Endometrial microvascular endothelial cells (primary cell): ENCODE data around the gene CACNA2D4. TPM values are rescaled to one million over a fixed set of nuclear protein-coding genes. Genes with fewer than 3 reads are reported as not detected.

ENCODE experiments used
- in situ Hi-C: cut with HindIII; loops from 2 replicates; pipeline ENCODE4 v1.10.0; 2017; ENCODE audit warnings: low sequenced_read_pairs, low pct_unique_long_range_greater_than_20kb; ENCODE audit errors: inconsistent ontology term
- total RNA-seq: library from RNA; depleted of rRNA; stranded (reverse); fragments of >200 nt; gene quantifications from one replicate; pipeline ENCODE4 v1.2.3, GENCODE V29; 2015; ENCODE audit errors: inconsistent ontology term

The CACNA2D4 gene
- total RNA-seq, 1 donor from 2014 or later = not detected

DNA sequence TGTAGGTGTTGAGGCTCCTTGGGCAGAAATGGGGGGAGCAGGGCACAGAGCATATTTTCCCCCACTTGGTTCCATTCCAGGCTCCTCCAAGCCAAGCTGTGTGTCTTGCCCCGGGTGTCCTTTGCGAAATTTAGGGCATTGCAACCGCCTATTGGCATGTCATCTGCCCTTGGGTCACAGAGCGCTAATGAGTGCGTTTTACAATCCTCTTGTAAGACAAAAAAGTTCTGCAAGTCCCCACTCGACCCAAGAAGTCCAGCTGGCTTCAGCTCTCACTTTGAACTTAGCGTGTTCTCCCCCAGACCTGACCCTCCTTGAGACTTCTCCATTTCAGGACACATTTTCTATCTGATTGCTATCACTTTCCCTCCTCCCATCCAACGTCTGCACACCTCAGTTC, 104.2 kb downstream of the CACNA2D4 start:
- in situ Hi-C loops = loop anchor here (25.0 kb wide), 1 partner anchor 123 kb away; no protein-coding TSS in a partner anchor

GRCh38 chr12:1812650-1813302, 105.7 kb downstream of the CACNA2D4 start:
- in situ Hi-C loops = loop anchor here (25.0 kb wide), 1 partner anchor 125 kb away; no protein-coding TSS in a partner anchor

DNA sequence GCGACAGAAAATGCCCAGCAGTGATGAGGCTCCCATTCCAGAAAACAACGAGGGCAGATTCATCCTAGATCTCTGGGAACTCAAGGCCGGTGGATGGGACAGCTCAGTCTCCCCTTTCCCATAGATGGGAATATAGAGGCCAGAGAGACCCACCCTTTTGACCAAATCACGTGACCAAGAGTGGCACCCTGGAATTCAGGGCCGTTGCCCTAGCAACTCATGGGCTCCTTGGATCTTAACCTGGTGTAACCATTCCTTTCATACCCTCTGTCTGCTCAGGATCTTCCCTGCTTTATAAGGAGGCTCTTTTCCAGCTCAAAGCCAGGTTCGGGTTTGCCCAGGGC, 106.5 kb downstream of the CACNA2D4 start:
- in situ Hi-C loops = loop anchor here (25.0 kb wide), 1 partner anchor 125 kb away; no protein-coding TSS in a partner anchor

DNA sequence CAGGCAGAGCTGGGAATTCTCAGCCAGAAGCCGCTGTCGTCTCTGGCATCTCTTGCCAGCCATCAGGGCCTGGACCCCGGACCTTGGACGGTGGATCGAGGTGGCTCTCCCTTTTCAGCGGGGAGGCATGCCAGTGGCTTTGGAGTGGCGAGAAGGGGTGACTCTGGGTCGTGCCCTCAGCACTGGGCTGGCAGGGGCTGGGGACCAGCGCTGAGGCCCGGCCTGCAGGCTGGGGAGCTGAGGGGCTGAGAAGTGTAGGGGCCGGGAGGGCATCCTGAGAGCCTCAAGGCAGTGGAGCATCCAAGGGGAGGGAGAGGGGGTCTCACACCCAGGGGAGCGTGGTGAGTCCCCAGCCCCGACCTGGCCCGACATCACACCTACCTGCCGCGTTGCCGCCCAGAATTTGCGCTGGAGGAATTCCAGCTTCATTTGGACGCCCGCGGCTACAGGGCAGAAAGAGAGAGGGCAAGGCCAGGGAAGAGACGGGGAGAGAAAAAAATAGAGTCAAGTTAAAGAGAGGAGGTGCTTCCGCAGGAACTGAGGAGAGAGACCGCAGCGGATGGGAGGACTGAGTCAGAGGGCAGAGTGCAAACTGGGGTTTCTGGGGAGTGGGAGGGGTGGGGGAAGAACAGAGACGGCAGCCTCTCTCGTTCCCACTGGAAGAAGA, 107.0 kb downstream of the CACNA2D4 start:
- in situ Hi-C loops = loop anchor here (25.0 kb wide), 1 partner anchor 126 kb away; no protein-coding TSS in a partner anchor

GRCh38 chr12:1810931-1811280, 107.5 kb downstream of the CACNA2D4 start:
- in situ Hi-C loops = loop anchor here (25.0 kb wide), 1 partner anchor 126 kb away; no protein-coding TSS in a partner anchor

DNA sequence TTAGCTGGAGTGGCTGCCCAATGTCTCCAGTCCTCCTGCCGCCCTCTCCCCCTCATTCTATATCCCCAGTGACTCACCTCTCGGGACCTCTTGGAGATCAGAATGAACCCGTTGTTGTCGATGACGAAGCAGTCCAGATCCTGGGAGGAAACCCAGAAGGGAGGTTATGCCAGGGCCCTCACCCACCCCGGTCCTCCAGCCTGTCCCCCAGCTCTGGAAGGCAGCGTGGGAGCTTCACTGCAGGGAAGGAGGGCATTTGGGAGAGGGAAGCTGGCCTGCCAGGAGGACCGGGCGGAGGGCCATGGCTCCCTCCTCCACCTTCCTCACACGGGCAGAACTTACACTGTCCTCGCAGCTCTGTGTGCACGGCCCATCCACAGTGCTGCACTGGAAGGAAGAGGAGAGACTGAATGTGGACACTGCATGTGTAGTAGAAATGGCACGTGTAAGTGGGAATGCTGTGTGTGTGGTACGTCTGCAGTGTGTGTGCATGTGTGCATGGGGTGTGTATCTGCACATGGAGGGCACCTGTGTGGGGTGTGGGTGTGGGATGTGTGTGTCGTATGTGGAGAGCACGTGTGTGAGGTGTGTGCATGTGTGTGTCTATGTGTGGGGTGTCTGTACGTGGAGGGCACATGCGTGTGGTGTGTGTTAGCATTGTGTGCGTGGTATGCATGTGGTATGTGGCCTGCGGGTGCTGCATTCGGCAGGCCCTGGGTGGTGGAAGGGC, 108.1 kb downstream of the CACNA2D4 start:
- in situ Hi-C loops = loop anchor here (25.0 kb wide), 1 partner anchor 127 kb away; no protein-coding TSS in a partner anchor

- in situ Hi-C loops = loop anchor here (25.0 kb wide), 1 partner anchor 128 kb away; no protein-coding TSS in a partner anchor
Observed at GRCh38 chr12:1809591-1810190, 108.8 kb downstream of the CACNA2D4 start.

- in situ Hi-C loops = loop anchor here (25.0 kb wide), 1 partner anchor 128 kb away; no protein-coding TSS in a partner anchor
Observed at GRCh38 chr12:1808798-1809480, 109.5 kb downstream of the CACNA2D4 start.

GRCh38 chr12:1808036-1808797, 110.2 kb downstream of the CACNA2D4 start:
- in situ Hi-C loops = loop anchor here (25.0 kb wide), 1 partner anchor 129 kb away; no protein-coding TSS in a partner anchor

GRCh38 chr12:1807087-1807860, 111.2 kb downstream of the CACNA2D4 start:
- in situ Hi-C loops = loop anchor here (25.0 kb wide), 1 partner anchor 130 kb away; no protein-coding TSS in a partner anchor

DNA sequence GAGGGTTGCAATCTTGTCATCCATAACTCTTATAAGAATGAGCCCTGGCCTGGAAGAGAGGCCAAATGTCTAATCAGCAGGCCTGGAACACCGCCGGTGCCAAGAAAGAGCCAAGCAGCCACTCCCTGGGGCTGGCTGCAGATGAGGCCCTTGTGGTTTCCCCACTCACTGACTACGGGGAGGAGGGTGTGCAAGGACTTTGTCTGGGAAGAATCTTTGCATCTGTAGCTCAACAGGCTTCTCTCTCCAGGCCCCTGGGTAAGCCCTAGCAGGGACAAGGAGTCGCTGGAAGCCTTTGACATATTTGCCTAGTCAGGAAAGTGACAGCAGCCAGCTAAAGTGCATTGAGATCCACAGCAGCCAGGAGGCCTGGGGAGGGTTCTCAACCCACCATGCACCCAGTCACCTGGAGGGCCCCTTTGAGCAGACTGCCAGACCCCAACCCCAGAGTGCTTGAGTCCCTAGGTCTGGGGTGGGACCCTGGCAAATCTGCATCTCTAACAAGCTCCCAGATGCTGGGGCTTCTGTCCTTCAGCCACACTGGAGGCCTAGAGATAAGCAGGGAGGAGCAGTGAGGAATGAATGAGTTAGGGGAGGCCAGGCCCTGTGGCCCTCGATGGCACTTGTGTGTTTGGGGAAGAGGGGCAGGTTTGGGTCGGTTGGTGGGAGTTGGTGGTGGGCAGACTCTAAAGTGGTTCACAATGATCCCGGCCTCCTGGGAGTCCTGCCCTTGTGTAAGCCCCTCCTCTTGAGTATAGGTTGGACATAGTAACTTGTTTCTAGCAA, 112.0 kb downstream of the CACNA2D4 start:
- in situ Hi-C loops = loop anchor here (25.0 kb wide), 1 partner anchor 131 kb away; no protein-coding TSS in a partner anchor

- in situ Hi-C loops = loop anchor here (25.0 kb wide), 1 partner anchor 132 kb away; no protein-coding TSS in a partner anchor
Observed at GRCh38 chr12:1805441-1806081, 112.9 kb downstream of the CACNA2D4 start.

DNA sequence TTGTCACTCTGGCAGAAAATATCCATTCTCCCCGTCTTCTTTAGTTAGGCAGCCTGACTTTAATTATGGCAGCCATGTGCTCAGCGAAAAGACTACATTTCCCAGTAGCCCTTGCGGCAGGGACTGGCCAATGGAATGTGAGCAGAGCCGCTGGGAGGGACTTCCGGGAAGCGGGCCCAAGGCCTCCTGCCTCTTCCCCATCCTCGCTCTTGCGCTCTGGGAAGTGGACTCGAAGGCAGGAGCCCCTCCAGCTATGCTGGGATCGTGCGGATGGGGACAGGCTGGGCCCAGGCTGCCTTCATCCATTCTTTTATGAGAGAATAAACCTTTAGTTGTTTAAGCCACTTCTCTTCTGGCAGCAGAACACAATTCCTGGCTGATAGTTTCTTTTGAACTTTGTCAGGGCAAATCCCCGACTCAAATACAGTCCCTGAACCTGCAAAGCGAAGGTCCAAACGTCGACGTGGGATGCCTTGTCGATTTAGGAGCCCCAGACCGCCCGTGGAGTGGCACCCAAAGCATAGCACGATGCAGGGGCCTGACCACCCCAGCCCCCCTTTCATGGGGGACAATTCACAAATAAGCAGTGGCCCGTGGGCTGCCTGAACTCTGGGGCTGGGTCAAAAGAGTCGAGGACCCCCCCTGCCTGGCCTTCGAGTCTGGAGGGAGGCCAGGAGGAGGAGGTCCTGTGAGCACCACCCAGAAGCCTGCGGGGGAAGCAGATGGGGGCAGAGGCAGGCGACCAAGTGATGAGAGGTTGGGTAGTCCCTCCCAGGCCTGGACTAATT, 113.7 kb downstream of the CACNA2D4 start:
- in situ Hi-C loops = loop anchor here (25.0 kb wide), 1 partner anchor 133 kb away; no protein-coding TSS in a partner anchor

DNA sequence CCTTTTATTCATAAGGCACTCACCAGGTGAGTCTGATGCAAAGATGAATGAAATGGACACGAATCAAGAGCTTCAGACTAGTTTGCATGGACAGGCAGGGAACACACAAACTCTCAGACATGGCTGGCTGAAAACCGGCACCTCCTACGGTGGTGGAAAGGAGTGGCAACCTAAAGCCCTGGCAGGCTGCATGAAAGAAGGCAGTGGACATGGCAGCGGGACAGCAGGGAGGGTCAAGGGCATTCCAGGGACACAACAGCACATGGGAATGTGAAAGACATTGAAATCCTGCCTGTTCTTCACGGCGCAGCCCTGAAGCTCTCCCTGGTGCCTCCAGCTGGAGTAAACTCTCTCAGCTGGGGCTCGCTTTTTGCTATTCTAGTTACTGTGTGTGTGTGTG, 114.7 kb downstream of the CACNA2D4 start:
- in situ Hi-C loops = loop anchor here (25.0 kb wide), 1 partner anchor 134 kb away; no protein-coding TSS in a partner anchor
